ENCODE measurements around the gene BIN1. TPM values are rescaled to one million over a fixed set of nuclear protein-coding genes. Genes with fewer than 3 reads are reported as not detected.

BIN1 gene
- total RNA-seq, 2 donors from 2014 or later, result 24.4 to 43.5 TPM

DNA sequence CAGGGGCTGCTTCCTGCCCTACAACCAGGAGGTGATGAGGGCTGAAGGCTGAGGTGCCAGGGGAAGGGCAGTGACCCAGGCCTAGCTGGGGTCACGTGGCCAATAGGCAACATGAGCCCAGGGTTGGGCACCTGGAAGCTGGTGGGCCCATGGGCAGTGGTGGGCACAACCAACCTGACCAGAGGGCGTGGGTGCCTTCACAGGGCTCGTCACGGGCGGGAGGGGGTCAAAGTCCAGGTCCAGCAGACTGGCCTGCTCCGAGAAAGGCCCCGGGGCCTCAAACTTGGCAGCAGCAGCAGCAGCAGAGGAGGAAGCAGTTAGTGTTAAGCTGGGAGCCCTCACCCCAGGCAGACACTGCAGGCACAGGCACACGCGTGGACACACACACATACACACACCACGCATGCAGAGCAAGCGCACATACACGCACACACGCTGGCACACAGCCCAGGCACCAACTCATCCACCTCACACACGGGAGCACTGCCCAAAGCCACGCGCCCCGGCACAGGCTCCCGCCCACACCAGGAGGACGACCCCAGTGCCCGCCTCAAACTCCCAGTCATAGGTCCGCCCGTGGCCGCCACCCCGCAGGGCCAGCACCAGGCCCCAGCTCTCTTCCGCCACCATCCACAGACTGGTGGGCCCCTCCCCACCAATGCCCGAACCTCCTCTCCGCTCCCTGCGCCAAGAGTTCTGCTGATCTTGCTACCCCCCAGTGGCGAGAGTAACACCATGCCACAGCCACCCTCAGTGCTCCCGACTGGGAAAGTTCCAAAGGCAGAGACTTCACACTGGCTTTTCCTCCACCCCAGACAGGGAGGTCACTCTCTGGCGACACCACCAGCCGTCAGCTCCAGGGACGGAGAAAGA lies 53.0 kb downstream of the BIN1 start:
- Histone ChIP-seq H3K27me3 (no peaks in the 10 kb centered on the region), H3K9me3 (no peaks in the 10 kb centered on the region), H3K4me1 (peaks cover 15% of the 10 kb centered on the region), H3K27ac (no peak overlapping the region), H3K4me3 (no peak overlapping the region), H3K36me3 (replicated peaks in 1 of 2; ENCODE audit: insufficient read depth in 1 of 2, low read depth in 2 of 2) (no peaks in the 10 kb centered on the region)
- DNase-seq, result peak in 3 of 4 donors; percentile 29 to 53 (median 42)
- ATAC-seq, result peak; percentile 21
- intact Hi-C loops (cut with DNase I), result no loop called here
- WGBS, 2 donors, result 71 to 91% methylated on average over 22 to 33 of the region's 33 CpGs
- no peak for TF ChIP-seq POLR2A (IDR thresholded peaks at IDR 0.05)
- TF ChIP-seq, protein P1, sequence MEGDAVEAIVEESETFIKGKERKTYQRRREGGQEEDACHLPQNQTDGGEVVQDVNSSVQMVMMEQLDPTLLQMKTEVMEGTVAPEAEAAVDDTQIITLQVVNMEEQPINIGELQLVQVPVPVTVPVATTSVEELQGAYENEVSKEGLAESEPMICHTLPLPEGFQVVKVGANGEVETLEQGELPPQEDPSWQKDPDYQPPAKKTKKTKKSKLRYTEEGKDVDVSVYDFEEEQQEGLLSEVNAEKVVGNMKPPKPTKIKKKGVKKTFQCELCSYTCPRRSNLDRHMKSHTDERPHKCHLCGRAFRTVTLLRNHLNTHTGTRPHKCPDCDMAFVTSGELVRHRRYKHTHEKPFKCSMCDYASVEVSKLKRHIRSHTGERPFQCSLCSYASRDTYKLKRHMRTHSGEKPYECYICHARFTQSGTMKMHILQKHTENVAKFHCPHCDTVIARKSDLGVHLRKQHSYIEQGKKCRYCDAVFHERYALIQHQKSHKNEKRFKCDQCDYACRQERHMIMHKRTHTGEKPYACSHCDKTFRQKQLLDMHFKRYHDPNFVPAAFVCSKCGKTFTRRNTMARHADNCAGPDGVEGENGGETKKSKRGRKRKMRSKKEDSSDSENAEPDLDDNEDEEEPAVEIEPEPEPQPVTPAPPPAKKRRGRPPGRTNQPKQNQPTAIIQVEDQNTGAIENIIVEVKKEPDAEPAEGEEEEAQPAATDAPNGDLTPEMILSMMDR (IDR thresholded peaks at IDR 0.05), result no peak

- Histone ChIP-seq H3K4me1 (peaks cover 15% of the 10 kb centered on the region), H3K4me3 (no peak overlapping the region), H3K9me3 (no peaks in the 10 kb centered on the region), H3K27ac (no peak overlapping the region), H3K36me3 (replicated peaks in 1 of 2; ENCODE audit: insufficient read depth in 1 of 2, low read depth in 2 of 2) (no peaks in the 10 kb centered on the region), H3K27me3 (no peaks in the 10 kb centered on the region)
- 84 to 88% methylated on average over 12 to 19 of the region's 19 CpGs for WGBS, 2 donors
- DNase-seq, result peak in 1 of 4 donors; percentile 12
- intact Hi-C loops (cut with DNase I), result no loop called here
- TF ChIP-seq, protein P1 (IDR thresholded peaks at IDR 0.05), result no peak
- no peak for TF ChIP-seq POLR2A (IDR thresholded peaks at IDR 0.05)
- no peak for ATAC-seq
Measured at GRCh38 chr2:127052771-127053691, 53.9 kb downstream of the BIN1 start.

DNA sequence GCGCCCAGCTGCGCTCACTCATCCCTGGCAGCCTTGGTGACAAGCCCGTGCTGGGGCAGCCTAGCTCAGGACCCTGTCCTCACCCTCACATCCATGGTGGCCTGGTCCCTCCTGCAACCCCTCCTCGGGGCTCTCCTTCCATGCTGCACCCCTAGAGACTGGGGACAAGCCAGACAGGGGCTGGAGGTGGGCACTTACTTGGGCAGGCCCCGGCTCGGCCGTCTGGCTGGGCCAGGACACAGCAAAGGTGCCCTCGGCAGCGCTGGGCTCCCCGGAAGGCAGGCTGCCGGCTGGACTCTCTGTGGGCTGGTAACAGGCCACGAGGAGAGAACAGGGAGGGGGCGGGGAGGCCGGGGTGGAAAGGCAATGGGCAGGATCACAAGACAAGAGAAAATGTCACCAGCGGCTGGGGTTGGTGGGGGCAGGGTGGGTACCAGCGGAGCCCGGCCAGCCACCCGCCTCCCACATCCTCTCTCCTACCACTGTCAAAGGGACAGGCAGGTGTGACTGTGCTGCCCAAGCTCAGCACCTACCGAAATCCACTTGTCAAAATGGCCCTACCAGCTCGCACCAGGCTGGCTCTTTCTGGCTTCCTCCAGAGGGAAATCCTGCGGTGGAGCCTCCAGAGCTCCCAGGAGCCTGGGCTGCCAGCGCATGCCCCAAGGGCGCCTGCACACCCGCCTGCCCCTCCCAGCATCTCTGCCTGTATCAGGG lies 54.7 kb downstream of the BIN1 start:
- intact Hi-C loops (cut with DNase I), result no loop called here
- H3K4me3 ChIP-seq, result no peak overlapping the region
- WGBS, 2 donors, result 82 to 95% methylated on average over 6 to 22 of the region's 24 CpGs
- ATAC-seq (no peak), DNase-seq (peak in 2 of 4 donors; percentile 7 to 9)
- H3K36me3 ChIP-seq (replicated peaks in 1 of 2; ENCODE audit: insufficient read depth in 1 of 2, low read depth in 2 of 2), result no peaks in the 10 kb centered on the region
- peaks cover 15% of the 10 kb centered on the region for H3K4me1 ChIP-seq
- H3K27me3 ChIP-seq, result no peaks in the 10 kb centered on the region
- no peak overlapping the region for H3K27ac ChIP-seq
- no peak for TF ChIP-seq POLR2A (IDR thresholded peaks at IDR 0.05)
- TF ChIP-seq, protein P1 (IDR thresholded peaks at IDR 0.05), result no peak
- no peaks in the 10 kb centered on the region for H3K9me3 ChIP-seq

DNA sequence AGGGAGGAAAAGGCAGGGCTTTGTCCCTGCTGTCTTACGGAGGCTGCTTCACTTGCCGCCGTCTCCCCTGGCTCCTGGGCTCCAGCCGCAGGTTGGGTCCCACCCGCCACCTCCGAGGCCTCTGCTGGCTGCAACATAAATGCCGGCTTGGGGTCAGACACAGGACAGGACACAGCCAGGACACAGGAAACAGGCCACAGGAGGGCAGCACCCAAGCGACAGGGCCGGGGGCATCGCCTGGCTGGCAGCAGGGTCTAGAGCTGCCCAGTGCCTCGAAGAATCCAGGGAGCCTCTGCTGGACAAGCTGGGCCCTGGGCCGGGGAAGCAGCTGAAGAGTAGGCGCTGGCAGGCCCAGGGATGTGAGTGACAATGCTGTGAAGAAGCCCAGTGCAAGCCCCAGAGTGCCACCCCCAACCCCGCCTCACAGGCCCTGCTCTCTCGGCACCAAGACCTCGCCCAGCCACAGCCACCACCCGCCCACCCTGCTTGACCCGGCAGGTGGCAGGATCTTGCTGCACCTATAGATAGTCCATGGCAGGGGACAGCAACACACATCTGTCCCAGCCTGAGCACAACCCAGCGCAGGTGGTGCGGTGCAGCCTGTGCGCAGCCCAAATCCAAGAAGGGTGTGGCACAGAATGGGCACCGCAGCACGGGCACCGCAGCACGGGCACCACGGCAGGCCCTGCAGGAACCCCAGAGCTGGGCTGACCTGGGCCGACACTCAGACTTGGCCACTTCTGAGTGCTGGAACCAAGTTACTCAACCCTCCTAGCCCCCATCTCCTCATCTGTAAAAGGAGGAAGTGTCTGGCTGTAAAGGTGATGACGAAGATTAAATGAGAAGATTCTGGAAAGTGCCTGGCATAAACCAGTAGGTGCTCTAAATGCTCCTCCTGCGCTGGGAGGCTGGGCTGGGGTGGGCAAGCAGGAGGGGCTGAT lies 55.6 kb downstream of the BIN1 start:
- DNase-seq (peak in 1 of 4 donors; percentile 10), ATAC-seq (no peak)
- Histone ChIP-seq H3K27me3 (no peaks in the 10 kb centered on the region), H3K36me3 (replicated peaks in 1 of 2; ENCODE audit: insufficient read depth in 1 of 2, low read depth in 2 of 2) (no peaks in the 10 kb centered on the region), H3K27ac (no peak overlapping the region), H3K4me3 (no peak overlapping the region), H3K4me1 (peaks cover 15% of the 10 kb centered on the region), H3K9me3 (no peaks in the 10 kb centered on the region)
- intact Hi-C loops (cut with DNase I), result no loop called here
- TF ChIP-seq, protein P1 (IDR thresholded peaks at IDR 0.05), result no peak
- TF ChIP-seq POLR2A (IDR thresholded peaks at IDR 0.05), result no peak
- WGBS, 2 donors, result 79 to 86% methylated on average over 18 to 25 of the region's 29 CpGs
